Keratinocyte (primary cell): ENCODE results near the gene LMCD1. TPM values are rescaled to one million over a fixed set of nuclear protein-coding genes. Genes with fewer than 3 reads are reported as not detected.

Source experiments
- DNase-seq: peaks from one replicate; pipeline ENCODE4 v3.0.0-alpha.2; 2011; ENCODE audit warnings: low read depth, missing footprints, low spot score
- FAIRE-seq: peaks from 2 replicates; lab custom pipeline; 2011; peaks lifted over from hg19 to GRCh38; lab: Jason Lieb, UNC
- H2AFZ ChIP-seq: 2 replicates; pipeline ENCODE4 v1.6.0; 2012; ENCODE audit warnings: low read length, control low read depth, inconsistent platforms; ENCODE audit not compliant: control insufficient read depth
- H3K27ac ChIP-seq: 2 replicates; pipeline ENCODE4 v1.5.1; 2011; ENCODE audit warnings: low read length; ENCODE audit not compliant: control insufficient read depth, insufficient read depth
- H3K27me3 ChIP-seq: 3 replicates; pipeline ENCODE4 v1.6.0; 2011; ENCODE audit warnings: low read length; ENCODE audit not compliant: control insufficient read depth, insufficient read depth; ENCODE audit errors: extremely low read depth
- H3K36me3 ChIP-seq, 2 experiments: 2 replicates in 1 of 2; 3 replicates in 1 of 2; pipeline ENCODE4 v1.5.1; 2011; ENCODE audit warnings: low read length in 2 of 2, mild to moderate bottlenecking in 1 of 2; ENCODE audit not compliant: control insufficient read depth in 2 of 2, insufficient read depth in 2 of 2; ENCODE audit errors: extremely low read depth in 1 of 2
- H3K4me1 ChIP-seq: 3 replicates; pipeline ENCODE4 v1.5.1; 2011; ENCODE audit warnings: low read length; ENCODE audit not compliant: control insufficient read depth, insufficient read depth; ENCODE audit errors: extremely low read depth
- H3K4me2 ChIP-seq: 3 replicates; pipeline ENCODE4 v1.6.0; 2011; ENCODE audit warnings: low read depth, low read length; ENCODE audit not compliant: control insufficient read depth, insufficient read depth; ENCODE audit errors: extremely low read depth
- H3K4me3 ChIP-seq, 3 experiments: fragments of 200-600 bp in 1 of 3; sonication (generic) in 1 of 3; 2 replicates in 2 of 3; 3 replicates in 1 of 3; pipeline ENCODE4 v1.5.1; 2011 to 2016; ENCODE audit warnings: low read length in 3 of 3, mild to moderate bottlenecking in 3 of 3, control low read depth in 2 of 3, inconsistent platforms in 1 of 3, low read depth in 1 of 3, mixed read lengths in 1 of 3, mixed run types in 1 of 3, moderate library complexity in 1 of 3; ENCODE audit not compliant: control insufficient read depth in 2 of 3, insufficient read depth in 2 of 3; ENCODE audit errors: extremely low read depth in 1 of 3
- H3K79me2 ChIP-seq: 2 replicates; pipeline ENCODE4 v1.6.0; 2012; ENCODE audit warnings: low read length; ENCODE audit not compliant: control insufficient read depth, insufficient read depth
- H3K9ac ChIP-seq: 3 replicates; pipeline ENCODE4 v1.6.0; 2011; ENCODE audit warnings: low read length; ENCODE audit not compliant: control insufficient read depth, insufficient read depth; ENCODE audit errors: extremely low read depth
- H3K9me1 ChIP-seq: 3 replicates; pipeline ENCODE4 v1.6.0; 2011; ENCODE audit warnings: low read length; ENCODE audit not compliant: control insufficient read depth, insufficient read depth; ENCODE audit errors: extremely low read depth
- H3K9me3 ChIP-seq: 2 replicates; pipeline ENCODE4 v1.5.1; 2012; ENCODE audit warnings: low read depth, low read length; ENCODE audit not compliant: control insufficient read depth
- H4K20me1 ChIP-seq: 3 replicates; pipeline ENCODE4 v1.6.0; 2011; ENCODE audit warnings: low read length; ENCODE audit not compliant: control insufficient read depth, insufficient read depth; ENCODE audit errors: extremely low read depth
- EZH2 ChIP-seq: IDR thresholded peaks from one replicate; pipeline ENCODE4 v1.6.1; 2012; ENCODE audit warnings: inconsistent platforms, mild to moderate bottlenecking, low read length, moderate library complexity
- dilution Hi-C: fragments of 300-500 bp; cut with MboI; formaldehyde crosslinking; loops from one replicate; pipeline ENCODE4 v1.7.0; 2020; ENCODE audit warnings: low sequenced_read_pairs; ENCODE audit not compliant: extremely low pct_ligation_motif_present
- polyA minus RNA-seq, 3 experiments: library from RNA; depleted of rRNA, polyadenylated mRNA; stranded (reverse); fragments of >200 nt; gene quantifications; 1 replicate in 1 of 3; 2 replicates in 1 of 3; 3 replicates in 1 of 3; pipeline ENCODE4 v1.2.3, GENCODE V29; 2011
- polyA plus RNA-seq, 5 experiments: library from polyadenylated mRNA; depleted of rRNA in 3 of 5; stranded (reverse) in 3 of 5; stranded (forward) in 1 of 5; unstranded in 1 of 5; fragments of >200 nt; gene quantifications; 1 replicate in 1 of 5; 2 replicates in 3 of 5; 3 replicates in 1 of 5; pipeline versions ENCODE4 v1.2.1 to v1.2.3, GENCODE V29; 2011 to 2012; ENCODE audit warnings: missing spikeins in 2 of 5, low read depth in 1 of 5, low replicate concordance in 1 of 5
- TF ChIP-seq, protein P1 (sequence below), 3 experiments: IDR thresholded peaks in 1 of 3; conservative IDR thresholded peaks in 1 of 3; optimal IDR thresholded peaks in 1 of 3; 2 replicates in 2 of 3; 3 replicates in 1 of 3; pipeline versions ENCODE3 to v1.5.1; 2011; ENCODE audit warnings: low read length in 3 of 3, mild to moderate bottlenecking in 3 of 3, moderate library complexity in 2 of 3, control low read depth in 1 of 3, inconsistent platforms in 1 of 3; ENCODE audit not compliant: insufficient read depth in 2 of 3; ENCODE audit errors: extremely low read depth in 1 of 3

LMCD1 gene
- polyA plus RNA-seq (3.7 to 7.1 TPM (median 4.4 TPM) in 3 replicates), polyA minus RNA-seq (2.7 to 8.0 TPM (median 2.9 TPM) in 3 replicates)
- 0.46 TPM for polyA plus RNA-seq (2011; ENCODE audit: low read depth)
- 4.8 and 7.3 TPM in 2 replicates for polyA plus RNA-seq (2011; cell fraction: cytosol; rRNA removed)
- polyA plus RNA-seq (2011; cell fraction: nucleus; rRNA removed), result 6.9 and 7.9 TPM in 2 replicates
- 0.23 and 5.7 TPM in 2 replicates for polyA plus RNA-seq (2012; ENCODE audit: low replicate concordance)
- not detected for polyA minus RNA-seq (2011; cell fraction: cytosol; rRNA and poly(A)+ RNA removed)
- 2.3 and 2.9 TPM in 2 replicates for polyA minus RNA-seq (2011; cell fraction: nucleus; rRNA and poly(A)+ RNA removed)

DNA sequence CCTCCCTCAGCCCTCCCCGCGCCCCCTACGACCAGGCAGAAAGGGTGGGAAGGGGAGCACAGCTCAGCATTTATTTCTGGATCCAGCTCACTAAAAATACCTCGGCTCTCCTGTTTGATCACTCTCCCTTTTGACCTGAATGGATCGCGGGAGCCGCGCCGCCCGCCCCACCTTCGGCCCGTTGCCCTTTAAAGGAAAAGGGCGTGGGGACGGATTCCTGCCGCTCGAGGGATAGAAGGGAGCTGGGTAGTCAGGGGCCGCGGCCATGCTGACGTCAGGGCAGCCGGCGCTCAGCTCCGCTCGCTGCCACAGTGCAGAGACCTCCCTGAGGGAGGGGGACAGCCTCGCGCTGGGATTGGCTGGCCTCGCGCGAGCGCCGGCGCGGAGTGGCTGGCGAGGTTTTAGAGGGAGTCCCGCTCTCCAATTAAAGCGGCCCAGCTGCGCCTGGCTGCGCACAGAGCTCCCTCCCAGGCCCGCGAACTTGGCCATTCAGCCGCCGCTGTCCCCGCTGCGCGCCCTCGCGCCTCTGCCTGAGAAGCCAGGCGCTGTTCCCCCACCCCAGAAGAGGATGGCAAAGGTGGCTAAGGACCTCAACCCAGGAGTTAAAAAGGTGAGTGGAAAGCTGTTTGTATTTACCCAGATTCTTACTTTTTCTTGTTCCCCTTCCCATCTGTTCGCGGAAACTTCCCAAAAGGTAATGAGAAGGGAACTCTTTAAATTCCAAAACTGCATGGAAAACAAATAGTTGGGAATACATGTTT, at the start of gene LMCD1:
LMCD1 (plus strand) TSS at position 453 of the 761 bp plus-strand sequence; CDS start at position 569, 116 bp downstream.
- Histone ChIP-seq H3K27me3 (no peaks in the 10 kb centered on the region), H2AFZ (peak within 1 kb of the TSS; percentile 82), H3K27ac (peak within 1 kb of the TSS; percentile 53), H3K9me1 (no peaks in the 10 kb centered on the region), H3K4me3 (peak within 1 kb of the TSS; percentile 44 to 66 (median 65)), H3K36me3 (no peaks in the 10 kb centered on the region), H3K79me2 (no peaks in the 10 kb centered on the region), H3K4me2 (peak within 1 kb of the TSS; percentile 87), H3K9ac (peak within 1 kb of the TSS; percentile 71), H3K9me3 (no peaks in the 10 kb centered on the region), H4K20me1 (no peaks in the 10 kb centered on the region), H3K4me1 (peaks cover 27% of the 10 kb centered on the region)
- dilution Hi-C loops, result no loop called here
- no peak for TF ChIP-seq EZH2
- TF ChIP-seq, protein P1, sequence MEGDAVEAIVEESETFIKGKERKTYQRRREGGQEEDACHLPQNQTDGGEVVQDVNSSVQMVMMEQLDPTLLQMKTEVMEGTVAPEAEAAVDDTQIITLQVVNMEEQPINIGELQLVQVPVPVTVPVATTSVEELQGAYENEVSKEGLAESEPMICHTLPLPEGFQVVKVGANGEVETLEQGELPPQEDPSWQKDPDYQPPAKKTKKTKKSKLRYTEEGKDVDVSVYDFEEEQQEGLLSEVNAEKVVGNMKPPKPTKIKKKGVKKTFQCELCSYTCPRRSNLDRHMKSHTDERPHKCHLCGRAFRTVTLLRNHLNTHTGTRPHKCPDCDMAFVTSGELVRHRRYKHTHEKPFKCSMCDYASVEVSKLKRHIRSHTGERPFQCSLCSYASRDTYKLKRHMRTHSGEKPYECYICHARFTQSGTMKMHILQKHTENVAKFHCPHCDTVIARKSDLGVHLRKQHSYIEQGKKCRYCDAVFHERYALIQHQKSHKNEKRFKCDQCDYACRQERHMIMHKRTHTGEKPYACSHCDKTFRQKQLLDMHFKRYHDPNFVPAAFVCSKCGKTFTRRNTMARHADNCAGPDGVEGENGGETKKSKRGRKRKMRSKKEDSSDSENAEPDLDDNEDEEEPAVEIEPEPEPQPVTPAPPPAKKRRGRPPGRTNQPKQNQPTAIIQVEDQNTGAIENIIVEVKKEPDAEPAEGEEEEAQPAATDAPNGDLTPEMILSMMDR (optimal IDR thresholded peaks at IDR 0.05 in 1 of 3, IDR thresholded peaks at IDR 0.05 in 1 of 3, conservative IDR thresholded peaks at IDR 0.05 in 1 of 3; ENCODE audit: extremely low read depth in 1 of 3, insufficient read depth in 2 of 3, low read length in 3 of 3), result peak in 1 of 3 experiments; percentile 12
- no peak for DNase-seq
- FAIRE-seq, result no peak

- no peak overlapping the region for H3K9ac ChIP-seq
- no peak overlapping the region for H3K27ac ChIP-seq
- no peak overlapping the region for H3K4me3 ChIP-seq
- no peak for DNase-seq
- no peaks in the 10 kb centered on the region for H3K27me3 ChIP-seq
- H3K36me3 ChIP-seq, result no peaks in the 10 kb centered on the region
- H2AFZ ChIP-seq, result no peak overlapping the region
- H4K20me1 ChIP-seq, result no peaks in the 10 kb centered on the region
- H3K4me1 ChIP-seq, result no peaks in the 10 kb centered on the region
- no peaks in the 10 kb centered on the region for H3K9me1 ChIP-seq
- no peak for TF ChIP-seq EZH2
- TF ChIP-seq, protein P1 (optimal IDR thresholded peaks at IDR 0.05 in 1 of 3, IDR thresholded peaks at IDR 0.05 in 1 of 3, conservative IDR thresholded peaks at IDR 0.05 in 1 of 3; ENCODE audit: extremely low read depth in 1 of 3, insufficient read depth in 2 of 3, low read length in 3 of 3), result no peak
- no peaks in the 10 kb centered on the region for H3K79me2 ChIP-seq
- H3K4me2 ChIP-seq, result no peak overlapping the region
- H3K9me3 ChIP-seq, result no peaks in the 10 kb centered on the region
- dilution Hi-C loops, result no loop called here
- no peak for FAIRE-seq
Measured at GRCh38 chr3:8452112-8452511, 49.5 kb upstream of the LMCD1 start.
